Heart right ventricle (tissue), 16 donors: ENCODE results near the gene STMND1. TPM values are rescaled to one million over a fixed set of nuclear protein-coding genes. Genes with fewer than 3 reads are reported as not detected.

Experiments
- ATAC-seq, 8 donors: fragments of 200-7000 bp; cut with Tn5 transposase; one replicate each; pipeline ENCODE4 v1.9.1; 2020; ENCODE audit warnings: mild to moderate bottlenecking in 8 of 8, moderate library complexity in 8 of 8, moderate number of reproducible peaks in 1 of 8
- DNase-seq, 2 donors: peaks; one replicate each; pipeline ENCODE4 v3.0.0-alpha.2; 2020
- H3K27ac ChIP-seq, 10 donors: fragments of 200-600 bp; sonication (generic) in 2 of 10; one replicate each; pipeline versions ENCODE4 v1.5.0 to v1.8.0; 2020 to 2022; ENCODE audit warnings: mild to moderate bottlenecking in 3 of 10
- H3K27me3 ChIP-seq, 7 donors: fragments of 200-600 bp; one replicate each; pipeline ENCODE4 v1.8.0; 2021 to 2022; ENCODE audit warnings: mild to moderate bottlenecking in 2 of 7
- H3K36me3 ChIP-seq, 9 donors: fragments of 200-600 bp; sonication (generic) in 1 of 9; one replicate each; pipeline versions ENCODE4 v1.5.0 to v1.8.0; 2020 to 2022; ENCODE audit warnings: mild to moderate bottlenecking in 2 of 9
- H3K4me1 ChIP-seq, 9 donors: fragments of 200-600 bp; sonication (generic) in 1 of 9; one replicate each; pipeline versions ENCODE4 v1.5.0 to v1.8.0; 2020 to 2022; ENCODE audit warnings: mild to moderate bottlenecking in 4 of 9
- H3K4me3 ChIP-seq, 10 donors: fragments of 200-600 bp; sonication (generic) in 2 of 10; one replicate each; pipeline versions ENCODE4 v1.5.0 to v1.8.0; 2020 to 2022; ENCODE audit warnings: mild to moderate bottlenecking in 7 of 10, moderate library complexity in 2 of 10
- H3K9me3 ChIP-seq, 11 donors: fragments of 200-600 bp in 10 of 11; sonication (generic) in 2 of 11; one replicate each; pipeline versions ENCODE4 v1.5.0 to v1.8.0; 2013 to 2022; ENCODE audit warnings: mild to moderate bottlenecking in 2 of 11, control low read depth in 1 of 11, moderate library complexity in 1 of 11
- CTCF ChIP-seq, 9 donors: fragments of 200-600 bp; sonication (generic) in 2 of 9; IDR thresholded peaks; one replicate each; pipeline versions ENCODE4 v1.5.0 to v1.8.0; 2021 to 2022; ENCODE audit warnings: antibody characterized with exemption in 9 of 9, mild to moderate bottlenecking in 5 of 9, moderate library complexity in 1 of 9
- WGBS, 2 donors: extraction: QIAGEN DNeasy Blood & Tissue Kit; methylation state at CpG; one replicate each; pipeline ENCODE4 v1.1.7; 2013; ENCODE audit warnings: inconsistent platforms in 1 of 2; 5-methylcytosine and 5-hydroxymethylcytosine counted together
- intact Hi-C, 10 donors: fragments of 100-400 bp; cut with DNase I; formaldehyde crosslinking; loops; one replicate each; pipeline versions ENCODE4 v1.11.1 to v1.14.2; 2022
- polyA plus RNA-seq, 2 donors: library from polyadenylated mRNA; stranded (reverse); fragments of 200-250 nt; gene quantifications; one replicate each; pipeline ENCODE4 v1.2.3, GENCODE V29; 2013
- total RNA-seq, 10 donors: library from RNA; stranded (reverse); fragmentation: NEBNext Ultra II Directional in 3 of 10; extraction: Animal tissue kit (Norgen Biotek cat#: 25700) in 3 of 10; gene quantifications; one replicate each; pipeline versions ENCODE4 v1.2.1 to v1.2.4, GENCODE V29; 2021 to 2023
- donor health status: Arrhythmogenic right ventricular cardiomyopathy.
- donor health status: ischemic (EF 13 %, LVEDD 7.1; RV severe dilation, severe dysfunction).
- donor health status: healthy with polysubstance abuse.
- donor health status: DM: no; HTN: yes; CAD: no.
- donor health status: DM: no; HTN: no; CAD: no.
- donor health status: ischemic (EF 25% LVEDD 6.9; RV normal size, moderate dysfunction).
- donor health status: ischemic (EF 25% LVEDD 5.7; RV mildly dilated, moderate dysfunction).
- donor health status: healthy.
- donor health status: DM: yes; HTN: yes; CAD: no.
- donor health status: Ischemic cardiomyopathy.
- donor health status: ischemic (EF 35%, LVEDD 5.7; RV mildly dilated, moderate dysfunction).
- donor health status: nonischemic (EF 11% LVEDD 7.7; RV severe dilation, severe dysfunction).
- donor health status: DM: yes; HTN: yes; CAD: no.
- donor health status: PGD.
- donor health status: ischemic (EF 29% LVEDD 5.4; RV normal size, mild dysfunction).
- donor health status: nonischemic (EF 23%, LVEDD 6.1; RV moderate dilation, normal function).

The STMND1 gene
- total and polyA plus RNA-seq, 12 donors = not detected

- Histone ChIP-seq H3K36me3 (no peaks in the 10 kb centered on the region), H3K4me1 (peaks cover 0 to 21% (median 12%) of the 10 kb centered on the region in 9 donors), H3K9me3 (no peaks in the 10 kb centered on the region), H3K4me3 (no peak overlapping the region), H3K27me3 (peaks cover 0 to 46% (median 10%) of the 10 kb centered on the region in 7 donors), H3K27ac (no peak overlapping the region)
- DNase-seq = no peak
- 67 to 73% methylated on average over 3 of the region's 3 CpGs for WGBS, 2 donors
- intact Hi-C loops = no loop called here
- TF ChIP-seq CTCF (IDR thresholded peaks at IDR 0.05) = no peak
- ATAC-seq = no peak
Measured at GRCh38 chr6:17097982-17098381, 3.9 kb upstream of the STMND1 start.

- peak in 2 of 8 donors; percentile 55 to 66 for ATAC-seq
- 62 to 71% methylated on average over 4 of the region's 4 CpGs for WGBS, 2 donors
- TF ChIP-seq CTCF (IDR thresholded peaks at IDR 0.05) = no peak
- H3K27me3 ChIP-seq = peaks cover 0 to 52% (median 13%) of the 10 kb centered on the region in 7 donors
- no peak overlapping the region for H3K27ac ChIP-seq
- no peak for DNase-seq
- peaks cover 0 to 21% (median 12%) of the 10 kb centered on the region in 9 donors for H3K4me1 ChIP-seq
- no peak overlapping the region for H3K4me3 ChIP-seq
- H3K36me3 ChIP-seq = no peaks in the 10 kb centered on the region
- no peaks in the 10 kb centered on the region for H3K9me3 ChIP-seq
- intact Hi-C loops = no loop called here
Measured at GRCh38 chr6:17098538-17098937, 3.3 kb upstream of the STMND1 start.

GRCh38 chr6:17099401-17100059 lies 2.3 kb upstream of the STMND1 start:
- H3K36me3 ChIP-seq = no peaks in the 10 kb centered on the region
- peaks cover 0 to 21% (median 12%) of the 10 kb centered on the region in 9 donors for H3K4me1 ChIP-seq
- WGBS, 2 donors = 47% methylated on average over 5 of the region's 5 CpGs
- H3K27me3 ChIP-seq = peaks cover 0 to 53% (median 14%) of the 10 kb centered on the region in 7 donors
- H3K4me3 ChIP-seq = no peak overlapping the region
- DNase-seq (no peak), ATAC-seq (no peak)
- H3K9me3 ChIP-seq = no peaks in the 10 kb centered on the region
- H3K27ac ChIP-seq = no peak overlapping the region
- no peak for TF ChIP-seq CTCF (IDR thresholded peaks at IDR 0.05)
- intact Hi-C loops = no loop called here

- no peak for DNase-seq
- intact Hi-C loops = no loop called here
- Histone ChIP-seq H3K4me3 (no peak overlapping the region), H3K36me3 (no peaks in the 10 kb centered on the region), H3K27ac (no peak overlapping the region), H3K9me3 (no peaks in the 10 kb centered on the region), H3K4me1 (peaks cover 0 to 21% (median 12%) of the 10 kb centered on the region in 9 donors), H3K27me3 (peaks cover 0 to 53% (median 20%) of the 10 kb centered on the region in 7 donors)
- TF ChIP-seq CTCF (IDR thresholded peaks at IDR 0.05) = no peak
- 91 to 92% methylated on average over 1 of the region's 1 CpG for WGBS, 2 donors
- ATAC-seq = no peak
Measured at GRCh38 chr6:17100806-17101205, 1.0 kb upstream of the STMND1 start.
